HG03108 (cell line): ENCODE measurements around the gene TBPL2.
A peak's percentile ranks its signal among the peaks of the same experiment; 100 is the strongest.
"Not testable (repeated sequence)": the region's sequence is repeated elsewhere in the genome, so short reads cannot be mapped to it uniquely, and the experiment has no call there.

Experiments used
- ATAC-seq: cut with Tn5 transposase; IDR thresholded peaks from one replicate; pipeline ENCODE4 v1.9.1; 2021; ENCODE audit warnings: moderate library complexity; ENCODE audit not compliant: unreplicated experiment

TBPL2 gene

DNA sequence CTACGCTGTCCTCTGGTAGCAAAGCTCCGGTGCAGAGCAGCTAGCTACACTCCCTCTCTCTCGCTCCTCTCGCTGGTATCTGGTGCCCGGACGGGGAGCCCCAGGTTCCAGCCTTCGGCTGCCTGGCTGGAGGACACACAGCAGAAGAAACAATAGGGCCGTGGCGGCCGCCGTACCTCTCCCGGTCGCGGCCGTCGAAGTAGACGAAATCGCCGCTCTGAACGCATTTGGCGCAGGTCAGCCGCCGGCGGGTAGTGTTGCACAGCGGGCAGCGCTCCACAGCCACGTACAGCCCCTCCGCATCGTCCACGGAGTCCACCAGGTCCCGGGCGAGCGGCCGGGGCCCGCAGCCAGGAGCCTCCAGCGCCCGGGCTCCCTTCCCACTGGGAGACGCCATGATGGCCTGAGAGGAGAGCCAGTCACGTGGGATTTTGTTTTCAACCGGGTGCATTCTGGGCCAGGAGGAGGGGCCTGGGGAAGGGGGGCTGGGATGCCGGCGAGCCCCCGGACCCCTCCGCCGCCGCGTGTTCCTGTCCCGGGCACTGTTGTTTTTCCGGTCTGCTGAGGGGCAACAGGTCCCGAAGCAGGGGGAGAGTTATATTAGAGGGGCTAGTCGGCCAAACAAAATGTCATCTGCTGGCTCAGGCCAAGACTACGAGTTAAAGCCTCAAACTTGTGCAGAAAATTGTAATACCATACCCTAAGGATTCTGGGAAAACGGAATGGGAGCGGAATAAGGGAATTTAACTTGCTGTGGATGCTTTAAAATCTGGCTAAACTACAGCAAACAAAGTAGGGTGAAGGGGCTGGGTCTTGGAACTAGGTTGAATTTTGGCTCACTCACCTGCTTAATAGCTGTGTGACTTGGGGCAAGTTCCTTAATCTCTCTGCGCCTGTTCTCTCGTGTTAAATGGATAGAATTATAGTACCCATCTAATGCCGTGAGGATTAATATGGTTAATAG lies 28.7 kb downstream of the TBPL2 start, which contains the start of gene ATG14:
Gene ATG14 (minus strand): TSS at position 405 of the 964 bp plus-strand sequence. CDS start 8 bp downstream, at position 397.
- peak; percentile 92 for ATAC-seq

DNA sequence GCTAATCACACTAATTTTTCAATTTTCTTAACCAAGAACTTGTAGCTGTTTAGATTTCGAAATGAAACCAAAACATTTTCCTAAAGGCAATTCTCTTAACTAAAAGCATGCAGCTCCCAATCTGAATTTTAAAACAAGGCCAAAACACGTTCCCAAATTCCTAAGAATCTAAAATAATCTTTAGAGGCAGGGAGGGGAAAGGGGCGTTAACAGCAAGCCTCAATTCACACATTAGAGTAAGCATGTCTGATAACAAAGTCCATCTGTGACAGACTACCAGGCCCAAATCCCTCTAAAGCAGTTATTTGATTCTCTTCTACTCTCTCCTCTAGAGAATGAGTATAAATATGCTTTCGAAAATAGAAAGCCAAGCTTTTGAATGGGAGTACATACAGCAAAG lies 29.5 kb downstream of the TBPL2 start:
- ATAC-seq: no peak

DNA sequence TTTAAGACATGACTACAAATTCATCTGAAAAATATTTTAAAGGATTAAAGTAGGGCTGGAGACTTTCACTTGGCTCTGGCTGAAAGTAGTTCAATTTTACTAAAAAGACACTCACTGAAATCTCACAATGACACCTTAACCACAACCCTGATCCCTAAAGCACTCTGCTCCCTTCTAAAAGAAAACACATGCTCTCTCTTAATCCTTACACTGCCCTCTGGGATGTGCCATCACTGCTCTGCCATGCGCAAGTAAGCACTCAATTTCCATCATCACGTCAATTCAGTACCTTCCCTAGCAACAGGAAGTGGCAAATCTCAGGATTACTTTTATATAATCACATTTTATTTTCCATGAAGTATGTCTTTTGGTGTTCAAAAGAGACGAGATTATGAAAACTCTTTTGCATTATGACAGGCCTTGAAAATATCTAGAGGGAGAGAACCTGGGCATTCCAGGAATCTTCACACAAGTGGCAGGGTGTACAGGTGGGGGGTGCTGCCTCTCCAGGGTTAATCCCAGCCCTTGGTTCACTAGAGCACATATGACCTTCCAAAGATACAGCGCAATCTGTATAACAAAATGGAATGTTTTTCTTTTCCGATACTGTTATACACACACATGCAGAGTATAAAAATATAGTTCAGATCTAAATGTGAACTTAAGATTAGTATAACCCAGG lies 36.1 kb downstream of the TBPL2 start:
- no peak for ATAC-seq

DNA sequence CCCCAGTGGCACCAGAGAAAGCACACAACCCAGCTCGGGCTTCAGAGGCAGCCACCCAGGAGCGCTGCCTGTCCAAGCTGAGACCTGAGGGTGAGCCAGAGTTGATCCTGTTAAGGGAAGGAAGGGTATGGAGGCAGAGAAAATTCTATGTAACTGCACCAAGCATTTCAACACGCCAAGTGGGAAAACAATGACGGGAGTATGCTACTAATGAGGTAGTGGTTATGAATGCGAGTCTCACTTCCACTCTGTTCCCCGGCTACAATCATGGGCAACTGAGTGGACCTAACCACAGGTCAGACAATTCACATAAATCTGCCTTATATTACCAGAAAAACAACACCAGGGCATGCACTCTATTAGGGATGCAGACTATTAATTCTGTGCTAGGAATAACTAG lies 38.7 kb downstream of the TBPL2 start:
- ATAC-seq: no peak

DNA sequence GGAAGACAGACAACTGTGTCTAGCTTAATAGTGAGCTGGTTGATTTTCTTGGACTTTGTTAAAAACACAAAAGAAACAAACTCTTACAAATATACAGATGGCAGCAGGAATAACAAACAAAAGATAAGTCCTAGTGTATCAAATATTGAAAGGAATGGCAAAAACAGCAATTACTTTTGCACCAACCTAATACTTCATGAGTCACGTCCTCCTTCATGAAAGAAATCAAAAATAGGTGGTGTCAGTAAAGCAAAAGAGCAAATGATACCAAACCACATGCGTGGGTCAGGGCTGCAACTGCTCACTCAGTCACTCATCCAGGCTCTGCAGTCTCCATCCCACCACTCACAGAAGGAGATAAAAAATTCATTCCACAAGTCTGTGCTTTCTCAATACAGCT lies 40.6 kb downstream of the TBPL2 start:
- no peak for ATAC-seq

DNA sequence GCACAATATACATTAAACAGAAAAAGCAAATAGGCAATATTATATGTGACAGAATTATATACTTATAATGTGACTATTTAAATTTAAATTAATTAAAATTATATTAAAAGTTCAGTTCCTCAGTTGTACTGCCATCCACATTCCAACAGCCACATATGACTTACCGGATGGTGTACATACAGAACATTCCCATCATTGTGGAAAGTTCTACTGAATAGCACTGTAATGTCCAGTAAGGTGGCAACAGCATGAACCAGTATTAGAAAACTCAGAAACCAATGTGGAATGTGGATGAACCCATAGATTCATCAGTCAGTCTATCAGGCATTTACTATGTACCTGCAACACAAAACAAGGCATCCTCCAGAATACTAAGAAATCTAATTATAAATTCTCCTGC lies 41.2 kb downstream of the TBPL2 start:
- ATAC-seq: no peak

DNA sequence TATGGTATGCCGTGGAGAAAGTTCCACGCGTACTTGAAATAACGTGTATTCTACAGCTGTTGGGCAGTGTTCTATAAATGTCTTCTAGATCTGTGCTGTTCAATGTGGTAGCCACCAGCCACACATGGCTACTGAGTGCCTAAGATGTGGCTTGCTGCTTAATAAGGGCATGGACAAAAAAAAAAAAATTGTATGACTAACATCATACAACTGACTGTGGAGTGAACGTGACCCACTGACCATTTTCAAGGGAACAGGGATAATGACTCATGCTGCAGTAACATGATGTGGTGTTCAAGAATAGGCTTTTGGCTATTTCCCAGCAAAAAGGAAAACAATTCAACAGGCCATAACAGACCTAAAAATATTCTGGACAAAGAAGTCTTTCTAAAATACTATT lies 41.7 kb downstream of the TBPL2 start:
- ATAC-seq: no peak

DNA sequence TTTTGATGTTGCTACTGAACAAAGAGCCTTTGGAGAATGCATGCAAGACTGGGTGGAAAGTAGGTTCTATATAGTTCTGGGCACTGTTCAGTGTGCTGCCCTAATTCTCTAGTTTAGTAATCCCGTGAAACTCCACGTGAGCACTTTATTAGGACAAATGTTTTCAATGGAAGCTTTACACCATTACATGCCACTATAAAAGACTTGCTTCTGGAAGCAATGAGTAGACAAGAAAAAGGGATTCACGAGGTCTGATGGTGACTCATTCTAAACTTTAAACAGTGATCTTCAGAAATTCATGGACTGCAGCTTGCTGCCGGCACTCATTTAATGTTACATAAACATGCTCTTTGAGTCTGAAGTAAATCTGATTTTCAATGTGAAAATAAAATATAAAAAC lies 51.1 kb downstream of the TBPL2 start:
- ATAC-seq: no peak

DNA sequence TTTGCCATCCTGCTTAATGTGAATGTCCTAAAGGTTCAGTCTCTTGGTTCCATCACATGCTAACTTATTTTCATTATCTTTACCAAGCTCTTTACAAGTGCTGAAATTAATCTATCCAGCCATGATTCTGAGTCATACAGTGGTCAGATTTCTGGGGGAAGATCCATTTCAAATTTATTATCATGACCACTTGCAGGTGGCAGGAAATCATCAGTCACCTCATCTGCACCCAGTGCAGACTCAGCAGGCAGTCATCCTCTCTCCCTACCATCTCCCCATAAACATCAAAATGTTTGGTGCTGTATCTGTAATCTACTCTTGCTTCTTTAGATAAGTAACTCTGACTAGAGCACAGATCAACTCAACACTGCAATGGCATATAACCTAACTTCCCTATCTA lies 52.3 kb downstream of the TBPL2 start:
- ATAC-seq: no peak

DNA sequence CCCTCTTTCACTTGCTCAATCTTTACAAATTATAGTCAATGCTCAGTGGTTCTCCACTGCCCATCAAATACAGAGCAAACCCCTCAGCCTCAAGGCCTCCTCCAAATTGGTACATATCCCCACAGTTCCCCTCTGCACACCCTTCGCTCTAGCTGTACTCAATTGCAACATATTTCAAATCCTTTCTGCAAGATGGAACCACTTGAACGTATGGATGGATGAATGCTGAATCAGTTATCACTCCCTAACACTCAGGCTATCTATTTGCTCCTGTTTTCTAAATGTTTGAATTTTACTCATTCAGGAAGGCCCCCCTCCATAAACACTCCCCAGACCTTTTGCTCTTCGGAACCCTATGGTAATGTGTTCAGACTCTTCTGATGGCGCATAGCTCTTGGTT lies 53.3 kb downstream of the TBPL2 start:
- ATAC-seq: no peak

DNA sequence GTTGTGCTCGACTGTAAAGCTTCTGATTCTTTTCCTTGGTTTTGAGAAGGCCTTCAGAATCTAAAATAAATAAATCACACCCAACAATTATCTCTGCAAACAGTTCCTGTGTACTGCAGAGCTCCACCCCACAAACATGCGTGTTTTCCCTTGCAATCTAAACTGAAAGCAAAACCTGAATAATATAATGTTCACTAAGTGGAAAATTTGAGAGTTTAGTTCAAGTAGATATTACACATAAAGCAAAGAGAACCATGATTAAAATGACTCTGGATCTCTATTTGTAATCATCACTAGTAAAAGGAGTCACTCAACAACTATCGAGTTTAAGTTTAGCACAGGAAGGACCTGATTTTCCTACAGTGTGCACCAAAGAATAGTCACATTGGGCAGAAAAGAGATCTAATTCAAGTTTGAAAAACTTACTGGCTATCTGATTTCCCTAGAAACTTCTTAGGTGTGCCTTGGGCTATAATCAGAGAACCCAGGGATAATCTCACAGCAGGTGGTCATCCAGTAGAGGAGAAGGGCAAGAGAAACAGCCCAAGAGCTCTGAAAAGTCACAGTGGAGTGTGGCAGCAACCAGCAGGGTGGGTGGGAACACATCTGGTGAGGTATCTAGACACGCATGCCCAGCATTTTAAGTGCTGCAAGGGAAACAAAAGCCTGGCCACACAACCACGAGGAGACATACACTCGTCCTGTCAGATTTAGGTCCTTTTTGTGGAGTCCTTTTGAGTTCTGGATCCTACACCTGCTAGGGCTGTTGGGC lies 54.2 kb downstream of the TBPL2 start:
- ATAC-seq: no peak

DNA sequence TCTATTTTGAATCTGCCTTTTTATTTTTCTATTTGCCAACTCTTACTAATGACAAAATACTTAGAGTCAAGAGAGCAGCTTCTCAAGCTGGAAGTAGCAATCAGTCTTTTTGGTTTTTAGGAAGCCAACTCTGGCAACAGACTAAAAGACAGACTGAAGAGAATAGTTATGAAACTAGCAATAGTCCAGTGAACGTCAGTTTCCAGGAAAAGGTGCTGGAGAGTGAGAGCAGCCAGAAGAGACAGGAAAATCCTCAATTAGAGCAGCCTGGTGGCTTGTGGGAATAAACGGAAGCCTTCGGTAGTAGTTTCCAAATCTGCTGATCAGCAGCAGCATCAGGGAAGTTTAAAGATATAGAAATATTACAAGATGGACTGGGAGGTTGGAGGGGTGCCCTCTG lies 55.9 kb downstream of the TBPL2 start:
- no peak for ATAC-seq

DNA sequence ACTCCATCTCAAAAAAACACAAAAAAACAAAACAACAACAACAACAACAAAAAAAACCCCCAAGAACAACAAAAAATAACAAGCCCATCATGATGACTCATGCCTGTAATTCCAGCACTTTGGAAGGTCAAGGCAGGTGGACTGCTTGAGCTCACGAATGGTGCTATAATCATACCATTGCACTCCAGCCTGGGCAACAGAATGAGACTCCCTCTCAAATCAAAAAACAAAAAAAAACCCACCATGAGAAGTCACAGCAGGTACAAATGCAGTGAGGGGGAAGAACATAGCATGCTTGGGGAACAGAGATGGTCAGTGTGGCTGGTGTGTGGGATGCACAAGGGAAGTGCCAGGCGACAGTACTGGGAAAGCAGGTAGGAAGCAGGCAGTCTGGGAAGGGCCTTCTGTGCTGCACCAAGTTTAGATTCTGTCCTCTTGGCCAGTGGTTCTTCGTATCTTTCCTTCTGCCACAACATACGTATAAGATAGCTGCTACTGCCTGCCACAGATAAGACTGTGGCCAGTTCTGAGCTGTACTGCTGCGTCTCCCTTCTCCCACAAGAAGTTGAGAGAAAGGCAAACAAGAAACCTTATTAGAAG lies 56.8 kb downstream of the TBPL2 start:
- no peak for ATAC-seq

DNA sequence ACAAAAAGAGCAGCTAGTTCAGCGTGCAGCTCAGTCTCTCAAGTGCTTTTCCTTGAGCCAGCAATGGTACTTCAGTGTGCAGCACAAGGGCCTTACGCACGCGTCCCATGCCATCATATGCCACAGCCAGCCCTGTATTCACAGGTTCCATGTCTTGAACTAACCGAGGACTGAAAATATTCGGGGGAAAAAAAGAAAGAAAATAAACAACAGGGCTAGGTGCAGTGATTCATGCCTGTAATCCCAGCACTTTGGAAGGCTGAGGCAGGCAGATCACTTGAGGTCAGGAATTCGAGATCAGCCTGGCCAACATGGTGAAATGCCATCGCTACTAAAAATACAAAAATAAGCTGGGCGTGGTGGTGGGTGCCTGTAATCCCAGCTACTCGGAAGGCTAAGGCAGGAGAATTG lies 57.4 kb downstream of the TBPL2 start:
- ATAC-seq: not testable (repeated sequence)

DNA sequence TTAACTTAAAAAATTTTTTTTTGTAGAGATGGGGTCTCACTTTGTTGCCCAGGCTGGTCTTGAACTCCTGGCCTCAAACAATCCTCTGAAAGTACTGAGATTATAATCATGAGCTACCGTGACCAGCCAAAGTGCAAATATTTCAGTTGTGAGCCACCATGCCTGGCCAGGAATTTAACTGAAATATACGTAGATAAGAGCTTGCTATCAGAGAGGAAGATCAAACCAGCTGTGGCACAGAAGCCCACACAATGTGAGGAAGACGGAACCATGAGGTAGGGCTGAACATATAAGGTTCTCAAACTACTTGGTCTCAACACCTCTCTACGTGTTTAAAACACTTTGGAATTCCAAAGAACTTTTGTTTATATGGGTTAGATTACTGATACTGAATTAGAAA lies 57.9 kb downstream of the TBPL2 start:
- ATAC-seq: no peak

DNA sequence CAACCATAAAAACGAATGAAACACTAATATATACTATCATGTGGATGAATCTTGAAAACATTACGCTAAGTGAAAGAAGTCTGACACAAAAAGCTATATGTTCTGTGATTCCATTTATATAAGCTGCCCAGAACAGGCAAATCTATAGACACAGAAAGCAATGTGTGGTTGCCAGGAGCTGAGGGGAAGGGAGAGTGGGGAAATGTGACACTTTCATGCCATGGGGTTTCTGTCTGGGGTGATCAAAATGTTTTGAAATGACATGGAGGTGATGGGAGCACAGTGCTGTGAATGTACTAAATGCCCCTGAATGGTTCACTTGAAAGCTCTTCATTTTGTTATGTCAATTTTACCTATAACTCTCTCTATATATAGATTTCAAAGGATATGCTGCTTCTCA lies 58.9 kb downstream of the TBPL2 start:
- ATAC-seq: no peak

DNA sequence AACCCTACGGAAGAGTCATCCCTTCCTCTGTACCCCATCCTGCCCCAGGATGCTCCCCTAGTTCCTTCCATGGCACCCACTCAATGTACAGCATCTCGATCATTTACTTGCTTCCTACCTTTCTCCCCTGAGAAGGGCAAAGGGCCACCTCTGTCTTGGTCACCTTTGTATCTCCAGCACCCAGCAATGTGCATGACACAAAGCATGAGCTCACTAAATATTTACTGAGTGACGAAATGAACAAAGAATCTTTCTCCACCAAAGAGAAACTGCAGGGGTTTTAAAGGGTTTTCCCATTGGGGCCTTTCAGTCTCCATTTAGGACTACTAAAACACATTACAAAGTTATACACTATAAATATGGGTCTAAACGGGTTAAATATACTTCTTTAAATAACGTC lies 59.4 kb downstream of the TBPL2 start:
- no peak for ATAC-seq

DNA sequence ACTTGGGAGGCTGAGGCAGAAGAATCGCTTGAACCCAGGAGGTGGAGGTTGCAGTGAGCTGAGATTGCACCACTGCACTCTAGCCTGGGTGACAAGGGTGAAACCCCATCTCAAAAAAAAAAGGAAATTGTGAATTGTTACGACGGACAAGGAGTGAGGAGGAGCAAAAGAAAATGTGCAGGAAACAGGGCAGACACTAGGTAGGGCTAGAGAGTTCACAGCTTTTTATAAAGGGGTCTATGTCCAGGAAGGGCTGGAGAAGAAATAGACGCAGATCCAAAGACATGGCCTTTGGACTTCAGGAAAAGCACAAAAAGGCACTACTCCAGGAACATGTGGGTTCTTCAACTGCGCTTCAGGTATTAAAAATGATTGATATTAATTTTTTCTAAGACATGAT lies 63.2 kb downstream of the TBPL2 start:
- no peak for ATAC-seq

DNA sequence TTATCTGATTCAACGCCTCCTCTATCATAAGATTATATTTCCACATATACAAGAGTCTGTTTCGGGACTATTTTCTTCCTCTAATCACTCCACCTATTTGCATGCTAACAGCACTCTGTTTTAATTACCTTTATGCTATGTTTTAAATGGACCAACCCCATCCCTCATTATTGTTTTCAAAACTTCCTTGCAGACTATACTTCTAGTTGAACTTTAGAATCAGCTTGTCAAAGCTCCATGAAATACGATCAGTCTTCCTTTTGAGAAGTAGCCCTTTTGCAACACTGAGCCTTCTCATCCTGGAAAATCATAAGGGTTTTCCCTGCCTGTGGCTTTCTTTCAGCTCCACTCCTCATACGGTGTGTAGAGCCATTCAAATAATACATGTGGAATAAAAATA lies 65.6 kb downstream of the TBPL2 start:
- no peak for ATAC-seq

DNA sequence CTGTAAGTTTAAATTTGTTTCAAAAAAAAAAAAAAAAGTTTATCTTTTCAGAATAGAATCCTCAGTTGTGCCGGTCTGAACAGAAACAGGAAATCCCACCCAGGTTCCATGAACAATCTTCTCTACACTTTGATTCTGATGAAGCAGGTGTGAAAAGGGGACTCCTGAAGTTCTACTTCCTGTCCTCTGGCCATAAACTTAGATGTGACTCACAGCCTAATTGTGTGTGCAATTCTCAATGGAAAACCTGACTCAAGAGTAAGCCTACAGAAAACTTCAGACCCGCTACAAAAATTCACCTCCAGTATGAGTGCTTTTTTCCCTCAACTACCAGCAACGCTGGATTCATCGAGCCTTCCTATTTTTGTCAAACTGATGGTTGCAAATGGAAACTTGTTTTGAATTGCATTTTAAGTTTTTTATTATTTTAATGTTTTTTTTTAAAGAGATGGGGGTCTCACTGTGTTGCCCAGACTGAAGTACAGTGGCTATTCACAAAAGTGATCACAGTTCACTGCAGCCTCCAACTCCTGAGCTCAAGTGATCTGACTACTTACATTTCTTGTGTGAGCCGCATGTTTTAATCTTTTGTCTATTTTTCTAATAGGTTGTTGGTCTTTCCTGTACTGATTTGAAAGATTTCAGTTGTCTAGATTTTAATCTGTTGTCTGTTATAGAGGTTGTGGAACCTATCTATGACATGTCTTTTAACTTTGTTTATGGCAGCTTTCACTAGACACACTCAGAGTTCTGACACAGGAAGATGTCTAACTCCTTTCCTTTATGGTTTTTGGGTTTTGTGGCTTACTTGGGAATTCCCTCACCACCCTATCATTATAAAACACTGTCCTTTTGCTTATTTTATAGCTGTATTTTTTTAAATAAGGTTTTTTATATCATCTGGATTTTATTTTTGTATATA lies 66.4 kb downstream of the TBPL2 start:
- no peak for ATAC-seq
